Left colon (tissue), 2 donors: ENCODE data around the gene NOP56. TPM values are rescaled to one million over a fixed set of nuclear protein-coding genes. Genes with fewer than 3 reads are reported as not detected.
"Not testable (repeated sequence)": the region's sequence is repeated elsewhere in the genome, so short reads cannot be mapped to it uniquely, and the experiment has no call there.

Source experiments
- ATAC-seq: fragments of 200-7000 bp; cut with Tn5 transposase; one replicate; pipeline ENCODE4 v1.9.1; 2020; ENCODE audit warnings: mild to moderate bottlenecking, moderate library complexity
- DNase-seq, 2 donors: peaks; one replicate each; pipeline ENCODE4 v3.0.0-alpha.2; 2020
- intact Hi-C, 2 donors: fragments of 100-400 bp; cut with DNase I in 1 of 2; cut with micrococcal nuclease in 1 of 2; formaldehyde crosslinking; loops; one replicate each; pipeline versions ENCODE4 v1.11.2 to v1.14.0; 2022; cut with DNase I, micrococcal nuclease
- total RNA-seq, 2 donors: library from RNA; stranded (reverse); fragmentation: NEBNext Ultra II Directional; extraction: Animal tissue kit (Norgen Biotek cat#: 25700); gene quantifications; one replicate each; pipeline ENCODE4 v1.2.1, GENCODE V29; 2021
- donor health status: DM: no; HTN: no; CAD: no.
- donor health status: DM: yes; HTN: yes; CAD: no.

NOP56 gene
- total RNA-seq, 2 donors from 2014 or later = 70.9 to 85.3 TPM

- intact Hi-C loops = no loop called here
- ATAC-seq = no peak
- DNase-seq = no peak
These were observed 43.0 kb downstream of the NOP56 start for GRCh38 chr20:2695206-2695983.

- ATAC-seq, DNase-seq, intact Hi-C loops: not testable (repeated sequence)
These were observed 43.6 kb downstream of the NOP56 start for GRCh38 chr20:2695984-2696525.

- ATAC-seq (no peak), DNase-seq (no peak)
- intact Hi-C loops = no loop called here
These were observed 44.2 kb downstream of the NOP56 start for GRCh38 chr20:2696646-2697045.

- DNase-seq (no peak), ATAC-seq (no peak)
- intact Hi-C loops = no loop called here
These were observed 45.3 kb downstream of the NOP56 start for GRCh38 chr20:2697768-2698167.

- no peak for DNase-seq
- no peak for ATAC-seq
- intact Hi-C loops = no loop called here
These were observed 45.9 kb downstream of the NOP56 start for GRCh38 chr20:2698186-2698817.

- ATAC-seq (no peak), DNase-seq (no peak)
- intact Hi-C loops = no loop called here
These were observed 46.5 kb downstream of the NOP56 start for GRCh38 chr20:2698912-2699311.

GRCh38 chr20:2699775-2700413 lies 47.5 kb downstream of the NOP56 start:
- intact Hi-C loops = no loop called here
- no peak for DNase-seq
- ATAC-seq = no peak

GRCh38 chr20:2700913-2701620 lies 48.6 kb downstream of the NOP56 start:
- DNase-seq = no peak
- no peak for ATAC-seq
- intact Hi-C loops = no loop called here

GRCh38 chr20:2701671-2702081 lies 49.2 kb downstream of the NOP56 start:
- intact Hi-C loops = no loop called here

GRCh38 chr20:2703716-2704475 lies 51.5 kb downstream of the NOP56 start:
- ATAC-seq = no peak
- DNase-seq = no peak
- intact Hi-C loops = no loop called here

More at GRCh38 chr20:2701671-2702081, 49.2 kb downstream of the NOP56 start:
- ATAC-seq (no peak), DNase-seq (no peak)

- ATAC-seq (no peak), DNase-seq (no peak)
- intact Hi-C loops = no loop called here
These were observed 53.7 kb downstream of the NOP56 start for GRCh38 chr20:2705931-2706645.

GRCh38 chr20:2706688-2707352 lies 54.4 kb downstream of the NOP56 start:
- ATAC-seq = no peak
- intact Hi-C loops = no loop called here
- DNase-seq = no peak

- DNase-seq (no peak), ATAC-seq (no peak)
- intact Hi-C loops = no loop called here
These were observed 55.1 kb downstream of the NOP56 start for GRCh38 chr20:2707353-2708072.
